CD14-positive monocyte (primary cell): ENCODE data around the gene TMEM205. TPM values are rescaled to one million over a fixed set of nuclear protein-coding genes. Genes with fewer than 3 reads are reported as not detected.

ENCODE experiments used
- DNase-seq, 3 donors: peaks; one replicate each; pipeline ENCODE4 v3.0.0-alpha.2; 2011 to 2022
- H2AFZ ChIP-seq: 2 replicates; pipeline ENCODE4 v1.6.0; 2012; ENCODE audit warnings: mild to moderate bottlenecking, low read depth, low read length, inconsistent platforms; ENCODE audit not compliant: insufficient read depth, poor library complexity, severe bottlenecking
- H3K27ac ChIP-seq, 2 donors: 1 replicate in 1 of 2; 2 replicates in 1 of 2; pipeline ENCODE4 v1.5.1; 2012 to 2013; ENCODE audit warnings: low read length in 2 of 2, control low read depth in 1 of 2, inconsistent platforms in 1 of 2, low read depth in 1 of 2, mild to moderate bottlenecking in 1 of 2
- H3K27me3 ChIP-seq, 2 donors: one replicate each; pipeline versions ENCODE4 v1.6.0 to v1.6.1; 2011 to 2013; ENCODE audit warnings: low read length in 2 of 2; ENCODE audit not compliant: control insufficient read depth in 2 of 2, insufficient read depth in 2 of 2
- H3K36me3 ChIP-seq, 2 donors: replicated peaks in 1 of 2; 1 replicate in 1 of 2; 2 replicates in 1 of 2; pipeline versions ENCODE4 v1.5.1 to v1.6.1; 2012 to 2013; ENCODE audit warnings: low read length in 2 of 2, control low read depth in 1 of 2, inconsistent platforms in 1 of 2, mild to moderate bottlenecking in 1 of 2; ENCODE audit not compliant: insufficient read depth in 2 of 2, control insufficient read depth in 1 of 2
- H3K4me1 ChIP-seq, 2 donors: 1 replicate in 1 of 2; 2 replicates in 1 of 2; pipeline versions ENCODE4 v1.5.1 to v1.6.1; 2012 to 2013; ENCODE audit warnings: low read length in 2 of 2, control low read depth in 1 of 2, inconsistent platforms in 1 of 2, mild to moderate bottlenecking in 1 of 2, moderate library complexity in 1 of 2; ENCODE audit not compliant: insufficient read depth in 2 of 2, control insufficient read depth in 1 of 2
- H3K4me2 ChIP-seq: replicated peaks from 2 replicates; pipeline ENCODE3; 2012; ENCODE audit warnings: low read length, moderate library complexity, mild to moderate bottlenecking; ENCODE audit not compliant: poor library complexity, severe bottlenecking; ENCODE audit errors: extremely low read depth
- H3K4me3 ChIP-seq, 3 experiments: fragments of 200-600 bp in 1 of 3; sonication (generic) in 1 of 3; replicated peaks in 1 of 3; 1 replicate in 2 of 3; 2 replicates in 1 of 3; pipeline ENCODE4 v1.5.1; 2011 to 2013; ENCODE audit warnings: low read length in 3 of 3, mild to moderate bottlenecking in 3 of 3, control low read depth in 2 of 3, low read depth in 2 of 3, inconsistent platforms in 1 of 3, moderate library complexity in 1 of 3
- H3K79me2 ChIP-seq: 2 replicates; pipeline ENCODE4 v1.6.0; 2012; ENCODE audit warnings: mild to moderate bottlenecking, control low read depth, inconsistent platforms, low read length, moderate library complexity; ENCODE audit not compliant: insufficient read depth
- H3K9ac ChIP-seq: 2 replicates; pipeline ENCODE4 v1.6.0; 2017; ENCODE audit warnings: low read length, mild to moderate bottlenecking; ENCODE audit not compliant: insufficient read depth, poor library complexity, severe bottlenecking
- H3K9me3 ChIP-seq, 2 donors: replicated peaks in 1 of 2; 1 replicate in 1 of 2; 2 replicates in 1 of 2; pipeline versions ENCODE4 v1.5.1 to v1.6.1; 2012 to 2013; ENCODE audit warnings: low read length in 2 of 2, control low read depth in 1 of 2; ENCODE audit not compliant: control insufficient read depth in 1 of 2, insufficient read depth in 1 of 2
- H4K20me1 ChIP-seq: 2 replicates; pipeline ENCODE4 v1.6.0; 2012; ENCODE audit warnings: mild to moderate bottlenecking, low read length, control low read depth, moderate library complexity; ENCODE audit not compliant: insufficient read depth
- H3K27ac Mint-ChIP-seq, 7 donors: one replicate each; pipeline ENCODE4 v1.8.0; 2020; ENCODE audit warnings: mild to moderate bottlenecking in 7 of 7, mixed read lengths in 7 of 7, moderate library complexity in 6 of 7, inconsistent platforms in 2 of 7
- H3K27me3 Mint-ChIP-seq, 3 donors: one replicate each; pipeline ENCODE4 v1.8.0; 2021 to 2022; ENCODE audit warnings: low read depth in 3 of 3, mild to moderate bottlenecking in 3 of 3, mixed read lengths in 3 of 3, moderate library complexity in 3 of 3, inconsistent platforms in 1 of 3
- H3K36me3 Mint-ChIP-seq, 2 donors: one replicate each; pipeline ENCODE4 v1.8.0; 2020; ENCODE audit warnings: mixed read lengths in 2 of 2, inconsistent platforms in 1 of 2, mild to moderate bottlenecking in 1 of 2
- H3K4me1 Mint-ChIP-seq: one replicate; pipeline ENCODE4 v1.8.0; 2020; ENCODE audit warnings: mild to moderate bottlenecking, mixed read lengths
- H3K4me3 Mint-ChIP-seq, 2 donors: one replicate each; pipeline ENCODE4 v1.8.0; 2020; ENCODE audit warnings: mild to moderate bottlenecking in 2 of 2, mixed read lengths in 2 of 2, moderate library complexity in 1 of 2
- H3K9me3 Mint-ChIP-seq, 7 donors: one replicate each; pipeline ENCODE4 v1.8.0; 2020 to 2022; ENCODE audit warnings: mixed read lengths in 7 of 7, mild to moderate bottlenecking in 6 of 7, moderate library complexity in 6 of 7, inconsistent platforms in 2 of 7
- WGBS: methylation state at CpG from one replicate; pipeline ENCODE4 v1.1.5; 2013; ENCODE audit warnings: missing lambda C conversion rate; ENCODE audit not compliant: insufficient coverage; 5-methylcytosine and 5-hydroxymethylcytosine counted together
- intact Hi-C, 2 donors: fragments of 100-400 bp; cut with micrococcal nuclease; formaldehyde crosslinking; loops; one replicate each; pipeline versions ENCODE4 v1.15.0 to v1.15.1; 2023
- polyA plus RNA-seq, 3 donors: library from polyadenylated mRNA; depleted of rRNA in 1 of 3; unstranded in 2 of 3; stranded (reverse) in 1 of 3; fragments of 300-500 nt in 2 of 3; fragments of >200 nt in 1 of 3; fragmentation: Illumina TruSeq in 2 of 3; gene quantifications; 1 replicate in 2 of 3; 2 replicates in 1 of 3; pipeline ENCODE4 v1.2.3, GENCODE V29; 2012 to 2021
- TF ChIP-seq, protein P1 (sequence below): fragments of 200-600 bp; IDR thresholded peaks from one replicate; pipeline ENCODE4 v1.8.0; 2022; ENCODE audit warnings: antibody characterized with exemption, mild to moderate bottlenecking

TMEM205 gene
- polyA plus RNA-seq, 3 donors, result 252 to 335 (median 263) TPM

- TF ChIP-seq, protein P1, sequence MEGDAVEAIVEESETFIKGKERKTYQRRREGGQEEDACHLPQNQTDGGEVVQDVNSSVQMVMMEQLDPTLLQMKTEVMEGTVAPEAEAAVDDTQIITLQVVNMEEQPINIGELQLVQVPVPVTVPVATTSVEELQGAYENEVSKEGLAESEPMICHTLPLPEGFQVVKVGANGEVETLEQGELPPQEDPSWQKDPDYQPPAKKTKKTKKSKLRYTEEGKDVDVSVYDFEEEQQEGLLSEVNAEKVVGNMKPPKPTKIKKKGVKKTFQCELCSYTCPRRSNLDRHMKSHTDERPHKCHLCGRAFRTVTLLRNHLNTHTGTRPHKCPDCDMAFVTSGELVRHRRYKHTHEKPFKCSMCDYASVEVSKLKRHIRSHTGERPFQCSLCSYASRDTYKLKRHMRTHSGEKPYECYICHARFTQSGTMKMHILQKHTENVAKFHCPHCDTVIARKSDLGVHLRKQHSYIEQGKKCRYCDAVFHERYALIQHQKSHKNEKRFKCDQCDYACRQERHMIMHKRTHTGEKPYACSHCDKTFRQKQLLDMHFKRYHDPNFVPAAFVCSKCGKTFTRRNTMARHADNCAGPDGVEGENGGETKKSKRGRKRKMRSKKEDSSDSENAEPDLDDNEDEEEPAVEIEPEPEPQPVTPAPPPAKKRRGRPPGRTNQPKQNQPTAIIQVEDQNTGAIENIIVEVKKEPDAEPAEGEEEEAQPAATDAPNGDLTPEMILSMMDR, result no peak
- Histone ChIP-seq H3K36me3 (peaks cover 78 to 88% of the 10 kb centered on the region in 2 donors), H3K9ac (no peak overlapping the region), H3K4me2 (no peak overlapping the region), H2AFZ (no peak overlapping the region), H4K20me1 (peaks cover 85% of the 10 kb centered on the region), H3K79me2 (peaks cover 99% of the 10 kb centered on the region), H3K4me1 (peaks cover 19 to 28% of the 10 kb centered on the region in 2 donors), H3K9me3 (no peaks in the 10 kb centered on the region), H3K27ac (no peak overlapping the region), H3K4me3 (no peak overlapping the region), H3K27me3 (no peaks in the 10 kb centered on the region)
- DNase-seq, result no peak
- H3K27ac Mint-ChIP-seq, result peak overlapping the region in 2 of 7 donors; percentile 8 to 25
- H3K4me1 Mint-ChIP-seq, result peaks cover 15% of the 10 kb centered on the region
- H3K9me3 Mint-ChIP-seq, result peaks cover 0 to 6% (median 0%) of the 10 kb centered on the region in 7 donors
- peaks cover 0 to 2% (median under 1%) of the 10 kb centered on the region in 3 donors for H3K27me3 Mint-ChIP-seq
- 100% methylated on average over 1 of the region's 5 CpGs for WGBS
- intact Hi-C loops, result loop anchor here in 1 of 2 donors (5.0 kb wide), 1 partner anchor 36 kb away; the partner anchor contains the start of gene TSPAN16
- no peak overlapping the region for H3K4me3 Mint-ChIP-seq
- peaks cover 71 to 98% of the 10 kb centered on the region in 2 donors for H3K36me3 Mint-ChIP-seq
These were observed 13.2 kb downstream of the TMEM205 start for GRCh38 chr19:11332822-11333221.

DNA sequence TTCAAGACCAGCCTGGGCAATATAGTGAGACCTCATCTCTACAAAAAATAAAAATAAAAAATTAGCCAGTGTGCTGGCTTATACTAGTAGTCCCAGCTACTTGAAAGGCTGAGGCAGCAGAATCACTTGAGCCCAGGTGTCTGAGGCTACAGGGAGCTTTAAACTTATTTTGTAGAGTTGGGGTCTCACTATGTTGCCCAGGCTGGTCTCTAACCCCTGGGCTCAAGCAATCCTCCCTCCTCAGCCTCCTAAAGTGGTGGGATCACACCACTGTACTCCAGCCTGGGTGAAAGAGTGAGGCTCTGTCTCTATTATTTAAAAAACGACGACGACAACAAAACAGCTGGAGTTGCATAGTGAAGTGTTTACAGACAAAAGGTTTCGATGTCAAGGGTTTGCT is 14.6 kb downstream of the TMEM205 start:
- H3K4me3 Mint-ChIP-seq, result no peak overlapping the region
- no peak overlapping the region for H3K4me2 ChIP-seq
- no peak for DNase-seq
- H2AFZ ChIP-seq, result no peak overlapping the region
- H3K27ac ChIP-seq, result no peak overlapping the region
- H3K4me3 ChIP-seq, result no peak overlapping the region
- peaks cover 10 to 24% of the 10 kb centered on the region in 2 donors for H3K4me1 ChIP-seq
- peaks cover 0 to 2% (median 0%) of the 10 kb centered on the region in 3 donors for H3K27me3 Mint-ChIP-seq
- no peaks in the 10 kb centered on the region for H3K27me3 ChIP-seq
- WGBS, result 100% methylated on average over 3 of the region's 4 CpGs
- intact Hi-C loops, result loop anchor here in 1 of 2 donors (5.0 kb wide), 1 partner anchor 34 kb away; the partner anchor contains the start of gene TSPAN16
- no peaks in the 10 kb centered on the region for H3K9me3 ChIP-seq
- H3K79me2 ChIP-seq, result peaks cover 99% of the 10 kb centered on the region
- peak overlapping the region in 1 of 7 donors; percentile 30 for H3K27ac Mint-ChIP-seq
- TF ChIP-seq, protein P1, result no peak
- H3K36me3 ChIP-seq, result peaks cover 89 to 98% of the 10 kb centered on the region in 2 donors
- peaks cover 0 to 6% (median 0%) of the 10 kb centered on the region in 7 donors for H3K9me3 Mint-ChIP-seq
- no peak overlapping the region for H3K9ac ChIP-seq
- peaks cover 8% of the 10 kb centered on the region for H3K4me1 Mint-ChIP-seq
- H3K36me3 Mint-ChIP-seq, result peaks cover 74 to 99% of the 10 kb centered on the region in 2 donors
- H4K20me1 ChIP-seq, result peaks cover 72% of the 10 kb centered on the region
